ENCODE results near the gene GALNTL6.

GALNTL6 gene

DNA sequence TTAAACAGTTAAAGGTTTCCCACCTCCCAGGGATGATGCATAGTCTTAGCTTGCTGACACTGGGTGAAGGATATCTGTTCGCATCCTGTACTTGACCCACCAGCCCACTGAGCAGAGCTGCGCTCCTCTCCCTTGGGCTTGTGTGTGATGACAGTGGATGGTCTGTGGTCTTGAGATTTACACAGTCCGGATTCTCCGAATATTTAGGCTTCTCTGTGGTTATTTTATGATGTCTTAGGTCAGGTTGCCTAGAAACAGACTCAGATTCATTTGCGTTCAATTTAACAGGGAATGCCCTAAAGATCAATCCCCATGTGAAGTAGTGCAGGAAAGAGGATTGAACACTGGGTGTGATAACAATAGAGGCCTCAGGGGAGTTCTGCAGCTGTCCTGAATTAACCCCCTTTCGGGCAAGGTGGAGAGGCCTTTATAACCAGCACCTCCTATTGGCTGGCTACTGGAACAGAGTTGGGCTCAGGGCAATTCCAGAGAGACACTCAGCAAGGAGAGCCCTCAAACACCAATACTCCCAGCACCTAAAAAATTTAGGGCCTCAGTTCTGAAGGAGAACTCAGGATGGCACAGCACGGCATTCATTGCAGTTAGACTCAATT is 702.2 kb downstream of the GALNTL6 start:
- DNase-seq (ENCODE audit: low read depth in 3 of 3, low spot score in 1 of 3): no peak

- no peak for DNase-seq (ENCODE audit: low read depth in 3 of 3, low spot score in 1 of 3)
Measured at GRCh38 chr4:172517391-172517790, 704.2 kb downstream of the GALNTL6 start.

DNA sequence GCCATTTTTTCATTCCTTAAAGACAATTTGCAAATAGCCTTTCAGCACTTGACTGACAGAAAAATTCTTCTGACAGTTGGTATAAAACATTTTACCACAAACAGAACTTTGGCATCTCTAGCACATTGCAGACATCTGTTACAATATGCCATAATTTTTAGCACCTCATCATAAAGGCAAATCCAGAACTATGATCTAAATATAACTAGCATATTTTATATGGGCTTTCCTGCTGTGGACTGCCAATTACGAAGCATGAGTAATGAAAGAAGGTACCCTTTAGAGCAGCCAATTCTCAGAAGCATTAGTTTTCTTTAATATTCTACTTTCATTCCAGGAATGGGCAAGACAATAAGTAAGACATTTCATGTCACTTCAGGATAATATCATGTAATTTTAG is 708.0 kb downstream of the GALNTL6 start:
- DNase-seq (ENCODE audit: low read depth in 3 of 3, low spot score in 1 of 3): no peak

DNA sequence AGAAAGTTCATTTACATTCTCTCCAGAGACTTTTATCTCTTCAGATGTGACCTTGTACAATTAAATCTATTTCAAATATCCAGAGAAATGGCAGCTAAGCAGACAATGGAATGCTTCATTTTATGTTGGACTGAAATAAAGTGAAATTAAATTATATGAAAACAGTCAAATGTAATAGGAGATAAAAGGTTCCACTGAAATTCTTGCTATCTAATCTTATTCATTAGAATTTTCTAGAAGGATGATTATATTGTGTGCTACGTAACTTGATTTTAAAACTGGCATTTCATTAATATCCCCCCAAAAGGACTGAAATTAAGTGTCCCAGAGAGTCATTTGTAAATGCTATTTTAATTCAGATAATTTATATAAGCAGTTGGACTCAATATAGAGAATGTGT is 708.5 kb downstream of the GALNTL6 start:
- no peak for DNase-seq (ENCODE audit: low read depth in 3 of 3, low spot score in 1 of 3)

DNA sequence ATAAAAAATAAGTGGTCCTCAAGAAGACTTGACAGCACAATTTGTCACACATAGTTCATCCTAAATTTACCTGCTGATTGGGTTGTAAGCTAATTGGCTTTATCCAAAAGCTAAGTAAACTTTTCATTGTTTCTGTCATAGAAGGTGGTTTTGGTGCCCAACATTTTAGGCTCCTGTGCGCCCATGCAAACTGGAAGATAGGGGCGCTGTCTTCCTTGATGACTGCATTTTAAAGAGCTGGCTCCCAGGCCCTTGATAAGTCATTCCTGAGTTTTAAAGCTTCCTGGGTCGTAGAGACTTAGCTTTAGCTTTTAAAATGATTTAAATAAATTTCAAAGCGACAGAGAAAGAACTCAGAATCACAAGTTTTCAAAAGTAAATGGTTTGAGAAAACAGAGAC is 730.0 kb downstream of the GALNTL6 start:
- DNase-seq (ENCODE audit: low read depth in 3 of 3, low spot score in 1 of 3): no peak

GRCh38 chr4:172546782-172547181 is 733.6 kb downstream of the GALNTL6 start:
- DNase-seq (ENCODE audit: low read depth in 3 of 3, low spot score in 1 of 3): no peak

DNA sequence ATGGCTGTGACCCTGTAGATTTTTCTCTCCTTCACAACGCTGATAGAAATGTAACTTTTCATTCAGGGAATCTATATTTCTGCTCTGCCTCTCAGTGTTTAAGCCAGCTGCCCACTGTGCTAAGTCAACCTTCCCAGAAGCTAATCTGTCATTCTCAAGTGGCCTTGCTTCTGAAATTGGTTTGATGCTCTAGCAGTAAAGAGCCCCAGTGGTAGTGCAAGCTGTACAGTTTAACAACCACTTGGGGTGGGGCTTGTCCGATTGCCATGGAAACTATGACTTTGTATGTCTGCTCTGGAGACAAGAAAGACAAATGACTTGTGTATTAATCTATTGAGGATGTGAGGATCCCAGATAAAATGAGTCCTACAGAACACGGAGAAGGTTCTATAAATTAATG is 734.5 kb downstream of the GALNTL6 start:
- no peak for DNase-seq (ENCODE audit: low read depth in 3 of 3, low spot score in 1 of 3)

DNA sequence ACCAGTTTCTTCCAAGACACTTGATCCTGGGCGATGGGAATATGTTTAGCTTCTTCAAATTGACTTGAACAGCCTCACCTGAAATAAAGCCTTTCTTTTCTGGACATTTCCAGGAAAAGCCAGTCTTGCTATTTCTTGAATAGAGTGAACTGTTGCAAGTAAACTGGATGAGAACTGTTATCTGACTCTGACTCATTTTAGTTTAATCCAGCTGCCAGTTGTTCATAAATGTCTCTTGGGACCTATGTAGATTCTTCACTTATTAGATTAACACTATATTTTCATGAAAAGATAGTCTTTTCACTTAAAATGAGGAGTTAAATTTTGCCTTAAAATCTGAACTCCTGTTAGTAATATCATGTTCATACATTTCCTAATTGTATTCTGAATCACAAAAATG is 740.0 kb downstream of the GALNTL6 start:
- DNase-seq (ENCODE audit: low read depth in 3 of 3, low spot score in 1 of 3): no peak

GRCh38 chr4:172554588-172554987 is 741.4 kb downstream of the GALNTL6 start:
- DNase-seq (ENCODE audit: low read depth in 3 of 3, low spot score in 1 of 3): no peak

DNA sequence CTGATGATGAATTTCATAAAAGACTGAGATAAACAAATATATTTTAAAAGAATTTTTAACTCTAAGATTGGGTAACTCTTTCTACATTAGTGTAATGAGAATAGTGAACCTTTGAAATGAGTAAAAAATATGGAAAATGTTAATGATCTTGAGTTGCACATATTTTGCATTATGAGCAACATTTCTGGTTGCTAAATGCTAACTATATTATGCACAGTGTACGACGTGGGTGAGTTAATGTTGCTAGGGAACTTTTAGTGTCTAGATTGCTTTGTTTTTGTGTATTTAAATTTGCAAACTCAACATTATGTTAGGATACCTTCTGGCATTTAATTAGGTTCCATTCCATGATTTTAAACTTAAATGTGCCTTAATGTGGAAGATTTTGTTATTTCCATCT is 742.5 kb downstream of the GALNTL6 start:
- no peak for DNase-seq (ENCODE audit: low read depth in 3 of 3, low spot score in 1 of 3)

DNA sequence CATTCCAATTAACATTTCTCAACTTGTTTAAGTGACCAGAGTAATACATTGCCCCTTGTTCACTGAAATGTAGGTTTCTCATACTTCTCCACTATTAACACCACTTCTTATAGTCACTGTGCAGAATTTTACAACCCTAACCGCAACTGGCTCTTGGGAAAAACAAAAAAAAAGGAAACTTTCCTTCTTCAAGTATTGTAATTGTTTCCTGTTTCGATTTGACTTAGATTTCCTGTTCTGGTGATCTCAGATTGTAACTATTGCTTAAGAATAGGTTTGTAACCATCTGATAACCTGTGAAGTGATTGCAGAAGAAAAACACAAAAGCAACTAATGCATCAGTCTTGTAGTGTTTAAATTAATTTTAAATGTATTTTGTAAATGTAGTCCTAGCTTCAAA is 760.7 kb downstream of the GALNTL6 start:
- no peak for DNase-seq (ENCODE audit: low read depth in 3 of 3, low spot score in 1 of 3)

- no peak for DNase-seq (ENCODE audit: low read depth in 3 of 3, low spot score in 1 of 3)
Measured at GRCh38 chr4:172578712-172579111, 765.5 kb downstream of the GALNTL6 start.

GRCh38 chr4:172584816-172585215 is 771.6 kb downstream of the GALNTL6 start:
- DNase-seq (ENCODE audit: low read depth in 3 of 3, low spot score in 1 of 3): no peak

- DNase-seq (ENCODE audit: low read depth in 3 of 3, low spot score in 1 of 3): no peak
Measured at GRCh38 chr4:172596206-172596605, 783.0 kb downstream of the GALNTL6 start.

- no peak for DNase-seq (ENCODE audit: low read depth in 3 of 3, low spot score in 1 of 3)
Measured at GRCh38 chr4:172599554-172599953, 786.4 kb downstream of the GALNTL6 start.

DNA sequence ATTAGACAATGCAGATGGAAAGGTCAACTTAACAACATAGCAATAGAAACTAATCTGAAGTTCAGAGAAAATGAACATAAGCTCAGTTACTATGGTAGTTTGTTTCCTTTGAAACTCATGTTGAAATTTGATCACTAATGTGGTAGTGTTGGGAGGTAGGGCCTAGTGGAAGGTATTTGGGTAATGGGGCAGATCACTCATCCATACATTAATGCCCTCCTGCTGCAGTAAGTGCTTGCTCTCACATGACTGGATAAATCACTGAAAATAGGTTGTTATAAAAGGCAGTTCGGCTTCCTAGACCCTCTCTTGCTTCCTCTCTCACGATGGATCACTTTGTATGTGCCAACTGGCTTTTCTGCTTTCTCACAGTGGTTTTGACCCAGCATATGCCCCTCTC is 788.0 kb downstream of the GALNTL6 start:
- no peak for DNase-seq (ENCODE audit: low read depth in 3 of 3, low spot score in 1 of 3)

DNA sequence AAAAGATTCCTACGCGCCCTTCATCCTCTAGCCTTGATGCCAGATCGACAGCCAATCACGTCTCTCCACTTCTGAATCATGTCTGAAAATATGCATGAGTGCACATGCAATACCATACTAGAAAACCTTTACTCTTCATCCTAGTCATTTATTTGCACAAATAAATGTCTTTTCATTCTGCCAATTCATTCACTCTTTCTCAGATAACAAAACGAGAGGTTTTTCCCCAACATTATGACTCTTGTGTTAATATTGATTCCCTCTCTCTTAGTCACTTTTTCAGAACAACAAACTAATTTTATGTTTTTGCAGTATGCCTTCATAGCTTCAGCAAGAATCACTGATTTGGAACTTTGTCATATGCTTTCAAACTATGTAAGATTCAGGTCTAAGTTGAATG is 806.0 kb downstream of the GALNTL6 start:
- DNase-seq (ENCODE audit: low read depth in 3 of 3, low spot score in 1 of 3): no peak

GRCh38 chr4:172619798-172620197 is 806.6 kb downstream of the GALNTL6 start:
- no peak for DNase-seq (ENCODE audit: low read depth in 3 of 3, low spot score in 1 of 3)

DNA sequence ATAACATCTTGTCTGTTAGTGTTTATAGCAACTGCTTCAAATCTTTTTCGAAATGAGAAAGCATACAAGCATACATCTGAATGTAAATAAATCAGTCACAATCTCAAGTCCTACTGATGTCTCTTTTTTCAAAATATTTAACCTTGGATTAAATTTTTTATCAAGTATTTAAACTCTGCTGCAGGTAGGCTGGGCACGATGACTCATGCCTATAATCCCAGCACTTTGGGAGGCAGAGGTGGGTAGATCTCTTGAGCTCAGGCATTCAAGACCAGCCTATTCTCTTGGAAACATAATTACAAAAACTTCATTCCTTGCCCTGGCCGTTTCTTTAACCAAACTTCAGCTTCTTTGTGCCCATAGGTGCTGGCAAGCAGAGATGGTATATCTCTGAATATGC is 815.1 kb downstream of the GALNTL6 start:
- no peak for DNase-seq (ENCODE audit: low read depth in 3 of 3, low spot score in 1 of 3)

- no peak for DNase-seq (ENCODE audit: low read depth in 3 of 3, low spot score in 1 of 3)
Measured at GRCh38 chr4:172630280-172630679, 817.1 kb downstream of the GALNTL6 start.

DNA sequence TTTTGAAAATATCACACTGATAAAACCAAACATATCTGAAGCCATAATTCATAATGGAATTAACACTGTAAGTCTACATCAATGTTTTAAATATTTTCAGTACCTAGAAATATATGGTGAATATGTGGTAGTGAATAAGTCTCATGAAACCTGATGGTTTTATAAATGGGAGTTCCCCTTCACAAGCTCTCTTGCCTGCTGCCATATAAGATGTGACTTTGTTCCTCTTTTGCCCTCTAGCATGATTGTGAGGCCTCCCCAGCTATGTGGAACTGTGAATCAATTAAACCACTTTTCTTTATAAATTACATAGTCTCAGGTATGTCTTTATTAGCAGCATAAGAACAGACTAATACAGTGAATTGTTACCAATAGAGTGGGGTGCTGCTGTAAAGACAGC is 818.6 kb downstream of the GALNTL6 start:
- DNase-seq (ENCODE audit: low read depth in 3 of 3, low spot score in 1 of 3): no peak

GRCh38 chr4:172648471-172648870 is 835.3 kb downstream of the GALNTL6 start:
- DNase-seq (ENCODE audit: low read depth in 3 of 3, low spot score in 1 of 3): no peak

DNA sequence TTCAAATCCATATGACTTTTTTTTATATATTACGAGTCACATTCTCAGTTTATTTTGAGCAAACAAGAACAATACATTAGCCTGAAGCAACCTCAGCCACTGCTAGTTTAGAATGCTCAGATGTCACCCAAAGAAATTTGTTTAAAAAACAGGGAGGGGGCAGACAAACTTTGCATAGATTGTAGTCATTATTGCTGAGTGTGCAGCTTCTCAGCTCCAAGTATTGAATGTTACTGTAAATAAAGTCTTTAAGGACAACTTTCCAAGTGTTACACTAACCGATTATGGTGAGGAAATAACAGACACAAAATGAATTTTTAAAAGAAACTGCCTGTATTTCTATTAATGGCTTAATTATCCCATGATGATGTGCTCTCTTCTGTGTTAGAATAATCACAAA is 835.9 kb downstream of the GALNTL6 start:
- DNase-seq (ENCODE audit: low read depth in 3 of 3, low spot score in 1 of 3): no peak

Measured in stimulated activated CD4-positive, alpha-beta T cell treated with anti-CD3 and anti-CD28 coated beads, TNF-alpha, amount 100 ng/mL, for 1 hour (primary cell).